Activated CD4-positive, alpha-beta T cell treated with anti-CD3 and anti-CD28 coated beads, Interleukin-2, amount 50 U/mL, for 24 hours (primary cell): ENCODE results near the gene SOX10.
"Not testable (repeated sequence)": the region's sequence is repeated elsewhere in the genome, so short reads cannot be mapped to it uniquely, and the experiment has no call there.

ENCODE experiments used
- DNase-seq, 2 donors: peaks; one replicate each; pipeline ENCODE4 v3.0.0-alpha.2; 2020; ENCODE audit warnings: low read depth in 1 of 2, low spot score in 1 of 2

The SOX10 gene

DNA sequence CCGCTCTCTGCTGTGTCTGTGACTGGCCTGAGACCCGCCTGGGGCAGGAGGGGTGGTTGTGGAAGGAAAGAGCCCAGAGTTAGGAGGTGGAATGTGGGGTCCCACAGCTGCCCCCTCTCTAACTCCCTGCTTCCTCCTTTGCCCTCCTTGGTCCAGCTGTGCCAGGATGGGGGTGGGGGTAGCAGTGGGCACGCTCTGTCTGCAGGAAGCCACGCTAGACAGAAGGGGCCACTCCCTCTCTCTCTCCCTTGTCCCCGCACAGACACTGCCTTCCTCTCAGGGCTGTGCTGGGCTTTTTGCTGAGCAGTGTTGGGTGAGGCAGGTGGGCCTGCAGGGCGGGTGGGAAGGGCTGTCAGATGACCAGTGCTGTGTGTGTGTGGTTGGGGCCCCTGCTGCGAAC lies 2.0 kb upstream of the SOX10 start:
- DNase-seq, result no peak

DNA sequence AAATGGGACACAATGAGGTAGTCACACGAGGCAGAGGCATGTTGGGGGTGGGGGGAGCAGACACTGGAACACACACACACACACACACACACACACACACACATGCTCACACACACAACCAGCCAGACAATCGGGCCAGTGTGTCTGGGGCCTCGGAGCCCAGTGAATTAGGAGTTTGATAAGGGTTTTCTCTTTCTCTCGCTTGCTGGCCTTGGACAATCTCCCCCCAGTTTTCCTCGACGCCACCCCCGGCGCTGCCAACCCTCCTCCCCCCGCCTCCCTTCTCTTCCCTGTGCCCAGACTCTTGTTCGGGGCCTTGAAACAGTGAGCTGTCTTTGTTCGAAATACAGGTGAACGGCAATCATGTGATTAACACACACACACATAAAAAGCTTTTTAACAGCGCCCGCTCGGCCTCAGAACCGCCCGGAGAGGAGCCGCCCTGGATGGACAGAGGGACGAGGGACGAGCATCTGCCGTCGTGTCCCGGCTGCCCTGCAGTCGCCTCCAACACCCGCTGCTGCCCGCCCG lies 1.5 kb upstream of the SOX10 start:
- DNase-seq, result no peak

DNA sequence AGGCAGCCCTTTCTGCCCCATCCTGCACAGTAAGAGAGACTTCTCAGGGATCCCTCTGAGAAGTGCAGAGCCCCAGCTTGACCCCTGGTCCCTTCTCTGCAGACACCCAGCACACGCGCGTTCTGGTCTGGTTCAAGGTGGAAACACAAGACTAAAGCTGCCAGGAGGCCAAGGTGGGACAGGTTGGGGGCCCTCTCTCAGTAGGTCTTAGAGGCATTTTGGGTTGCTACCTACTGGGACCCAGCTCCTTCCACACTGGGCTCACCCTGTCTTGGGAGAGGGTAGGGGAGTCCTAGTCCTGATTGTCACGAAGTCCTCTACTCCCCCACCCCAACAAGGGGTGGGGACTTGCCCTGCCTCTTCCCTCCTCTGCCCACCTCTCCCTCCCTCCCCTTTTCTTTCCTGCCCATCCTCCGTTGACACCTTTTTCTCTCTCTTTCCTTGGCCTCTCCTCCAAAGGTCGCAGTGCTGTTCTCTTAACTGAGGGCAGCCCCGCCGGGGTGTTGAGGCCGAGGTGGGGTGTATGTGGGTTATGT lies 763 bp upstream of the SOX10 start:
- no peak for DNase-seq

DNA sequence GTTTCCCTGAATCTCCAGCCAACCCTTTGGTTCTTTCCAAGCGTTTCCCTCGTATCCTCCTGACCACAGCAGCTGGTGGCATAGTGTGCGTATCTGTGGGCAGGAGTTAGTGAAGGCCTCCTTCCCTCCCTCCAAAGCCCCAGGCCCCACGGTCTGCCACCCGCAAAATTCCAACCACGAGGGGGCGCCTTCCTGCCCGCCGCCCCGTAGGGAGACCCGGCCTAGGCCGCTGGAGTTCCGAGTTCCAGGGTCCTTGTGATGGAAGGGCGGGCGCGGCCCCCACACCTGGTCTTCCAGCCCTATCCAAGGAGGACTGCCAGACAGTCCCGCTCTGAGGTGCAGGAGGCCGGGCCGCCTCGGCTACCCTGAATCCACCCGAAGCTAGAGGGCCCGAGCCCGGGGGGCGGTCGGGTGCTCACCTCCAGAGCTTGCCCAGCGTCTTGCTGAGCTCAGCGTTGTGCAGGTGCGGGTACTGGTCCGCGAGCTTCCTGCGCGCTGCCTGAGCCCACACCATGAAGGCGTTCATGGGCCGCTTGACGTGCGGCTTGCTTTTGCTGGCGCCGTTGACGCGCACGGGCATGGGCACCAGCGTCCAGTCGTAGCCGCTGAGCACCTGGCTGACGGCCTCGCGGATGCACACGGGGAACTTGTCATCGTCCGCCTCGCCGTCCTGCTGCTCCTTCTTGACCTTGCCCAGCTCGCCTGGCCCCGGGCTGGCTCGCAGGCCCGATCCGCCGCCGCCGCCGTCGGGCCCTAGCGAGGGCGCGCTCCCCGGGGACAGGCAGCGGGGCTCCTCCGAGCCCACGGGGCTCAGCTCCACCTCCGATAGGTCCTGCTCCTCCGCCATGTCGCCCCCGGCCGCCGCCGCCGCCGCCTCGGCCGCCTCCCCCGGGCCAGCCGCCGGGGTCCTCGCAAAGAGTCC lies 1.2 kb downstream of the SOX10 start:
- no peak for DNase-seq

DNA sequence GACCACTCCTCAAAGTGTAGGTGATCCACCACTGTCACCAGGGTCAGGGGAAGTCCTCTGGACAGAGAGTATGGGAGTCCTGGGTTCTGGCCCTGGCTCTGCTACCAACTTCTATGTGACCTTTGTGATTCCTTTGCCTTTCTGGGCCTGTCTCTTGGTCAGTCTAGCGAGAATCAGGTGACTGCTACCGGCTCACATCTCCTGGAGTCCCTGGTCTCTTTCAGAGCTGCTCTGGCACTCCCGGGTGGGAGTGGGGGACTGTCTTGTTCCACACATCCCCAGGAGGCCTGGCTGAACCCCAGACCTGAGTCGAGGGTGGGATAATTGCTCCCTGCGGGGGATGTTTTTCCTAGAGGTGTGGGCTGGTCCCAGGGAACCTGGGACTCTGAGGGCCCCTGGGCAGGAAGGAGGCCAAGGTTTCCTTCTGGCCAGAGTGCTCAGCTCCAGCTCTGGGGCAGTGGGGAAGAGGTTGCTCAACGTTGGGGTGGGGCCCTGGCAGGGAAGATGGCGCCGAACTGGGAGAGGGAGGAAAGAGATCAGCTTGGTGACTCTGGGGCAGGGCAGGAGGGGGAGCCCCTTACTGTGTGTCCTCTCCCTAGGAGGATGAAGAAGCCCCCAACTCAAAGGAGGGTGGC lies 2.1 kb downstream of the SOX10 start:
- no peak for DNase-seq

DNA sequence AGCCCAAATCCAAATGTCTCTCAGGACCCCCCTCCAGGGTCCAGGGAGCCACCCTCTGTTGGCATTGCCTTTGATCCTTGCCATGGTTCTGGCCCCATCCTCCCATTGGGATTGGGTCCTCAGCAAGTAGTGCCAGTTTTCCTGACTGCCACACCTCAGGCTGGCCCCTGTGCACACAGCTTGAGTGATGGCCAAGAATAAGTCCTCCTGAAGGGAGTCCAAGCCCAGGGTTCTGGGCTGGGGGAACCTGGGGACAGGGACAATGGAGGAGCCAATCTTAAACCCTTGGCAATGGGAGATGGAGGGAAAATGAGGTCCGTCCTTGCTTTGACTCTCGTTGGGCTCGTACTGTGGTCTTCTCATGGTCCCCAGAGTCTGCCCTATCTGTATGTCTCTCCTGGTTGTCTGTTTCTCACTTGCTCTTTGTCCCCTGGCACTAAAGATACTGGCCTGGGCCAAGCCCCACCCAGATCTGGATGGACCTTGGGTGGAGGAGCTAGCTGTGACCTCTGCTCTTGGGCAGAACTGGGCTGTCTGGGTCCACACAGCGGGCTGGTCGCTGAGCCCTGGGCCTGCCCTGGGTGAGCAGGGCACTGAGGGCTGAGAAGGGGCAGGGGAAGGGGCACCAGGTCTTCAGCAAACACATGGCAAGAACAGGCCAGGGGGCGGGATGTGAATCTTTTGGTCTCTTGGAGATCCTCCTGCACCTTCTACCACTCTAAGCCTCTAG lies 2.9 kb downstream of the SOX10 start:
- DNase-seq, result no peak

DNA sequence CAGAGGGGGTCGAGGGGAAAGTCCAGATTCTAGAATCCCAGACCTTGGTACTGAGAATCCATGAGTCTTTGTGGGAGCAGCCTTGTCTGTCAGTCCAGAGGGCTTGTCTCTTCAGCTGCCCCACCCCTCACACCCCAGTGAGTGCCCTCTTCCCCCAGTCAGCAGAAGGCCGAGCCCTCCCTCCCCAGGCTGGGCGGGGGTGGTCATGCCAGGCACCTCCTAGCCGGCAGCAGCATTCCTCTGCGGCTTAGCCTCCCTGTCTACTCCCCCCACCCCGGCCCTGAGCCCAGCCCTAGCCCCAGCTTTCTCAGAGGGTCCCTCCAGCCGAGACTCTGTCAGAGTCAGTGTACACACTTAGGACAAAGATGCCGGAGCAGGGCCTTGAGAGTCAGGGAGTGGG lies 4.6 kb downstream of the SOX10 start:
- no peak for DNase-seq

DNA sequence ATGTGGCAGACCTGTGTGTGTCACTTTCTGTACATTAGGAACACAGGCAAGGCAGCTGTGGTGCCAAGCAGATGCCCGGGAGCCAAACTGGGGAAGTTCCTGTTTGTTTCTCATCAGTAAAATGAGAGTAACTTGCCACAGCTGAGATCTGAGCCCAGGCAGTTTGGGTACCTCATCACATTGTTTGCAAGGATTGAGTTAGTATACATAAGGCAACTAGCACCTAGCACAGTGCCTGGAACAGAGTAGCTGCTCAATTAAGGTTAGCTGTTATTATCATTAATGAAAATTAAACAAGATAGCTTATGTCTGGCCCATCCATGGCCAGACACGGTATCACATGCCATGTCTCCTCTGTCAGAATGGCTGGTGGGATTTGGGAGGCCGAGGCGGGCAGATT lies 7.8 kb downstream of the SOX10 start:
- no peak for DNase-seq

DNA sequence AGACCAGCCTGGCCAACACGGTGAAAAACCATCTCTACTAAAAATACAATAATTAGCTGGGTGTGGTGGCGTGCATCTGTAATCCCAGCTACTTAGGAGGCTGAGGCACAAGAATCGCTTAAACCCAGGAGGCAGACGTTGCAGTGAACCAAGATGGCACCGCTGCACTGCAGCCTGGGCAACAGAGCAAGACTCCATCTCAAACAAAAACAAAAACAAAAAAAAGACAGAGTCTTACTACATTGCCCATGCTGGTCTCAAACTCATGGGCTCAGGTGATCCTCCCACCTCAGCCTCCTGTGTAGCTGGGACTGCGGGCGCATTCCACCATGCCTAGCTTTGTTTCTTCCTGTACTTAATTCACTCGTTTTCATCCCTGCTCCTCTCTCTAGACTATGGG lies 8.3 kb downstream of the SOX10 start:
- DNase-seq, result not testable (repeated sequence)

DNA sequence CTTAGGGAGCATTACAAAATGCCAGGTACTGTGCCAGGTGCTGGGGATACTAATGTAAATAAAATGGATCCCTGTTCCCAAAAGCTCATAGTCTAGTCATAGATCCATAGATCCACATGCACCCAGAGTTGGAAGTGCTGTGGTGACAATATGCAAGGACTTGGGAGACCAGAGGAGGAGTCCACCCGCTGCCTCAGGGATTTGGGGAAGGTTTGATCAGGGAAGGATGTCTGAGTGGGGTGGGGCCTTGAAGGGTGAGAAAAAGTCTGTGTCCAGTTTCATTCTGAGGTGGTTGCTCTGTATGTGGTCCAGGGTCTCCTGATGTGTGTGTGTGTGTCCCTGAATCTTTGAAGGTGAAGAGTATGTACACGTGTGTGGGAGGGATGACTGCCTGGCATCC lies 9.2 kb downstream of the SOX10 start:
- no peak for DNase-seq

DNA sequence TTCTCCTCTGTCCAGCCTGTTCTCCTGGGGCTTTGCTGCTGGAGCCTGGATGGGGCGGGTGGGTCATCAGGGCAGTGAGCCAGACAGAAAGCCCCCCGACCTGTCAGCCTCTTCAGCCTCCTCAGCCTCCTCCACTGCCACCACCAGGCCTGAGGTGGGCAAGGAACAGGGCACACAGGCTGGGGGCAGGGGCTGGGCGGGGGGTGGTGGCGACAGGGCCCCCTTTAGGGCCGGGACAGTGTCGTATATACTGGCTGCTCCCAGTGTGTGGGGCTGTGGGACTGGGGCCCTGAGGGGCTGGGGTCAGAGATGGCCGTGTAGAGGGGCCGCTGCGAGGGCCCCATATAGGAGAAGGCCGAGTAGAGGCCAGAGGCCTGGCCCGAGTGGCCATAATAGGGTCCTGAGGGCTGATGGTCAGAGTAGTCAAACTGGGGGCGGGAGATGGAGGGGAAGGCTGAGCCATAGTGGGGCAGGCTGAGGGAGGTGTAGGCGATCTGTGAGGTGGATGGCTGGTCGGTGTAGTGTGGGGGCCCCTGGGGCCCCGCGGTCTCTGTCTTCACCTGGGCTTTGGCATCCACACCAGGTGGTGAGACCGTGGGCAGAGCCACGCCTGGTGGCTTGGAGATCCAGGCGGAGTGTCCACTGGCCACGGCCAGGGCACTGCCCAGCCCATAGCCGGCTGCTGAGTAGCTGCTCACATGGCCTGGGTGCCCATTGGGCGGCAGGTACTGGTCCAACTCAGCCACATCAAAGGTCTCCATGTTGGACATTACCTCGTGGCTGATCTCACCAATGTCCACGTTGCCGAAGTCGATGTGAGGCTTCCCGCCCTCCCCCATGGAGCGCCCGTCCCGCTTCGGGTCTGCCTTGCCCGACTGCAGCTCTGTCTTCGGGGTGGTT lies 10.8 kb downstream of the SOX10 start:
- DNase-seq, result no peak

DNA sequence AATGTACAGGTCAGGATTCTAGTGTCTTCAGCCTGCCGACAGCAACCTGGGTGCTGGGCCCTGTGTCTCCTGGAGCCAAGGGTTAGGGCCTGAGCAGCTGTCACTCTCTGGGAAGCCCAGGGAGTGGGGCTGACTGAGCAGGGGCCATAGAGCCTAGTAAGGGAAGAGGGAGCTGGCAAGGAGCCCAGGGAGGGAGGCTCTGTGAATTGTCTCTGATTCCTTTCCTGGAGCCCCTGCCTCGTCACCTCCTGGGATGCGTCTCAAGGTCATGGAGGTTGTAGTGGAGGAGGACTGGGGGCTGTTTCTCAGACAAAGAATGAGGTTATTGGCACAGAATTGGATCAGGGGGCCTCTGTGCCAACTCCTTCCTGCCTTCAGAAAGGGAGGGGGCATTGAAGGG lies 11.8 kb downstream of the SOX10 start:
- no peak for DNase-seq

DNA sequence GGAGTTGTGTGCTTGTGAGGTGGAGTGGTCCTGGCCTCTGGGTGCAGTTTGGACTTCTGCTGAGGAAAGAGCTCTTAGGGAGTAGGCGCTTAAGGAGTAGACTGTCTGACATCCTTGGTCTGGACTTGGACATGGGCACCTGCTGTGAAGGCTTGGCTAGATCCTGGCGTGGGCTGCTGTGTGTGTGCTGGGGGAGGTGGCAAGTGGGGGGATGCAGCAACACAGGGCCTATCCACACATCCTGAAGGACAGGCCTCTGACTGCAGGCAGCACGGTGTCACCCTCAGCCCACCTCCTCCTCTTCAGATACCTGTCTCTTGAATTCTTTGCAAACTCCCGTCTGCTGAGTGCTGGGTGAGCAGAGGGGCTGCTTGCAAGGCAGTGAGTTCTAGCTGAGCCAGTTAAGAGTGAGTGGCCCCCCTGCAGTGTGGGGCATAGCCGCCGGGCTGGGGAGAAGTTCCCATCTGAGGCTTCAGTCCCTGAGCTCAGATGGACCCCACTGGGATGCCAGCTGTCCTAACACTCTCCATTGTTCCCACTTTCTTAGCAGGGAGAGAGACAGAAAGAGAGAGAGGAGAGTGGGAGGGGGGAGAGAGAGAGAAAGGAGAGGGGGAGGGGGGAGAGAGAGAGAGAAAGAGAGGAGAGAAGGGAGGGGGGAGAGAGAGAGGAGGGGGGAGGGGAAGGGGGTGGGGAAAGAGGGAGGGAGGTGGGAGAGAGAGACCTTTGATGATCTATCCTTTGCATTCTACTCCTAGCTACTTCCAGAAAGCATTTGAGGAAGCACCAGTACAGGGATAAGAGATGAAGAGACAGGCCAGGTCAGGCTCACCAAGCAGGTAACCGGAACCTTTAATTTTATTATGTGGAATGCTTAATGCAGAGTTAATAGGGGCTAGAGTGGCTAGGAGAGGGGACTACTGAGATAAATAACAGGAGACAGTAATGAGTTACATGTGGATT lies 12.6 kb downstream of the SOX10 start:
- no peak for DNase-seq

DNA sequence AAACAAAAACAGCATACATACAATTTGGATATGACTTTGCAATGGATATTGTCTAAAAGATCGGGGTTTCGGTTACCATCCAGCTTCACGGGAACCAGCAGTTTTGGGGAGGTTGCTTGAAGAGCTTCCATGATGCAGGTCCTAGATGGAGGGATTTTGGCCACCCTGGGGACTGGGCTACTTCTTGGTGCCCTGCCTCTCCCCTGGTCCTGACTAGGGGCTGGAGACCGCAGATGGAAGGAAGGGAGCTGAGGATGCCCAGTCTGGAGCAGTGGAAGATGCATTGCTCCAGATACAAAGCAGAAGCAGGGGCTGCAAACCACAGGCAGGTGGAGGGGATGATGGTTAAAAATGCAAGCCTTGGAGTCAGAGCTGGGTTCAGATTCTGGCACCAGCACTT lies 13.5 kb downstream of the SOX10 start:
- no peak for DNase-seq

DNA sequence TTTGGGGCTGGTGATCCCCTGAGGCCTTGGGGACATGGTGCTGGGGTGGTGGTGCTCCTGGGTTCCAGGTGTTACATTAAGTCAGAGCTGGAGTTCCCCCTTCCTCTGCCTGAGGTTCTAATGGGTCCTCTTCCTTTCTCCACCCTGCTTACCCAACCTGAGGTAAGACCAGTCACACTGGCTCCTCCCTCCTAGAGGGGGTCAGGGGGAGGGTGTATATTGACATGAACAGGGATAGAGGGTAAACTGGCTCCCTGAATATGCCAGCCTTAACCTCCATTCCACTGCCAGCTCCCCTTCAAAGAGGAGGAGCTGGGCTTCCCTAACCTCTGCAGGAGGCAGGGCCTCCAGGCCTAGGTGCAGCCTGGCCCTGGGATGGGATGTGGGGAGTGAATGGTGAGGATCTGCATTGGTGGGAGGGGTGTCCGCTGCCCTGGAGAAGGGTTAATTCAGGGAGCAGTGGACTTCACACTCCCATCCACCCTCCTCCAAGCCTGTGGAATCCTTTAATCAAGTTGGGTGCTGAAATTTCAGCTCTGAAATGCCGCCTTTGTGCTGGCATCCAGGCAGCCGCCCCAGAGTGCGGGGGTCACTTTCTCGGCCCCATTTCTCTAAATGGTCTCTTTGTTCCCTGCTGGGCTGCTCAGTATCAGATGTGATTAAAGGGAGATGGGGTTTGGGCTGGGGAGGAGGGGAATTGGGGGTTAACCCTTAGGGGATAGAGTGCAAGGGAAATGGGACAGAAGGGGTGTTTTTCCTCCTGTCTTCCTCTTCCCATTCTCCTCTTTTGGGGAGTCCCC lies 15.7 kb downstream of the SOX10 start:
- no peak for DNase-seq

DNA sequence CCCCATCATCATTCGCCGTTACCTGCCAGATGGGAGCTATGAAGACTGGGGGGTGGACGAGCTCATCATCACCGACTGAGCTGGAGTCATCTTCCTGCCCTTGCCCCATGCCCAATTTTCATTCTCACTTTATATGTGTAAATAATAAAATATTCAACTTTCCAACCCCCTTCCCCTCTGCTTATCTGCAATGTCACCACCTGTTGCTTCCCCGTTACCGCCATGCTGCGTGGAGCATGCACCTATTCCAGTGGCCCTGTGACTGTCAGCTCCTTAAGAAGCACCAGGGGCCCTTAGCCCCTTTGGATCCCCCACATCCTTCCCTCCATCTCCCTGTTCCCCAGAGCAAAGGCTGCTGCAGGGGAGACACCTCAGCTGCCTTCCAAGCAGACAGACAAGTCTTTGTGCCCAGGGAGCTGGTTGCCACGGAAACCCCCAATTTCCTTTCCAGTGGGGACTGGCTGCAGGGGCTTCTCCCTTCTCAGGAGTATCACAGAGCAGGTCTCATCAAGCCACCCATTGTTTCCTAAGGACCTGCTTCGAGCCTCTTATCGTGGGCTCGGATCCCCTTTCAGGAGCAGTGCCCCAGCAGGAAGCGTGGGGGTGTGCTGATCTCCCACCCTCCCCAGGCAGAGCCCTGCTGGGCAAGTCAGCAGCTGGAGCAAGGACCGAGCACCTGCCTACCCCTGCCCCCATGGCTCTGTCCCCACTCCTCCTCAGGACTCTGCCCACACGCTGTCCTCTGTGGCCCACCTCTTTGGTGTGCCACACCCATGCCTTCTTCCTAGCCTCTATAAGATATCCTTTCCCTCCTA lies 16.5 kb downstream of the SOX10 start:
- DNase-seq, result no peak

DNA sequence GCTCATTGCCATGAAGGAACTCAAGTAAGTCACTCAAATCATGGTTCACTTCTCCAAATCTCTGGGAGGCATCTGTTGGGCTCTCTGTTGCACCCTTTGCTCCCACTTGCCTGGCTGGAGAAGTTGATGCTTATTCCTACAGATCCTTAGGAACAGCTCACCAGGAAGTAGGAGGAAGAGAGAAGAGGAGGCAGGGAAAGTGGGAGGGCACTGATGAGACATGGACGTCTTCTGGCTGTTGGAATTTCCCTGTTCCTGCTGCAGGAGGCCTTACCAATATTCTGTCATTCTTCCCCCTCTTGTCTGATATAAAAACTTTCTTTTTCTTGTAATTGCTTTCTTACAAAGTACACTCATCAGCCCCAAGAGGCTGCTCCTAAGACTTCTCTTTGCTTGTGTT lies 17.2 kb downstream of the SOX10 start:
- no peak for DNase-seq
